Measurements from ENCODE around the gene GRID1. TPM values are rescaled to one million over a fixed set of nuclear protein-coding genes. Genes with fewer than 3 reads are reported as not detected.
"Not testable (repeated sequence)": the region's sequence is repeated elsewhere in the genome, so short reads cannot be mapped to it uniquely, and the experiment has no call there.

GRID1 gene
- total and polyA plus RNA-seq, 4 donors = 1.1 to 3.8 TPM; not detected in 2

- Histone ChIP-seq H3K9me3 (ENCODE audit: control insufficient read depth, low read length) (no peaks in the 10 kb centered on the region), H3K27ac (ENCODE audit: low read depth in 1 of 2, low read length in 2 of 2) (no peak overlapping the region), H3K4me1 (ENCODE audit: control insufficient read depth in 1 of 2, insufficient read depth in 2 of 2, low read length in 2 of 2) (no peaks in the 10 kb centered on the region), H3K27me3 (ENCODE audit: control insufficient read depth in 1 of 2, insufficient read depth in 2 of 2, low read length in 1 of 2) (no peaks in the 10 kb centered on the region), H3K4me3 (ENCODE audit: low read length in 2 of 2) (no peak overlapping the region), H3K36me3 (ENCODE audit: control insufficient read depth in 1 of 2, insufficient read depth in 2 of 2, low read length in 1 of 2) (no peaks in the 10 kb centered on the region)
- WGBS, 2 donors = 86 to 88% methylated on average over 3 of the region's 3 CpGs
- intact Hi-C loops (cut with DNase I) = no loop called here
- DNase-seq (no peak), ATAC-seq (ENCODE audit: low FRiP score) (no peak)
Observed at GRCh38 chr10:86099542-86100334, 266.9 kb downstream of the GRID1 start.

- no peak for ATAC-seq (ENCODE audit: low FRiP score)
- H3K9me3 ChIP-seq (ENCODE audit: control insufficient read depth, low read length) = no peaks in the 10 kb centered on the region
- DNase-seq = no peak
- H3K27ac ChIP-seq (ENCODE audit: low read depth in 1 of 2, low read length in 2 of 2) = no peak overlapping the region
- H3K27me3 ChIP-seq (ENCODE audit: control insufficient read depth in 1 of 2, insufficient read depth in 2 of 2, low read length in 1 of 2) = no peaks in the 10 kb centered on the region
- intact Hi-C loops (cut with DNase I) = no loop called here
- H3K4me1 ChIP-seq (ENCODE audit: control insufficient read depth in 1 of 2, insufficient read depth in 2 of 2, low read length in 2 of 2) = no peaks in the 10 kb centered on the region
- no peaks in the 10 kb centered on the region for H3K36me3 ChIP-seq (ENCODE audit: control insufficient read depth in 1 of 2, insufficient read depth in 2 of 2, low read length in 1 of 2)
- H3K4me3 ChIP-seq (ENCODE audit: low read length in 2 of 2) = no peak overlapping the region
- 60 to 72% methylated on average over 5 of the region's 5 CpGs for WGBS, 2 donors
Observed at GRCh38 chr10:86098187-86098881, 268.3 kb downstream of the GRID1 start.

GRCh38 chr10:86095061-86095460 is 271.5 kb downstream of the GRID1 start:
- H3K27me3 ChIP-seq (ENCODE audit: control insufficient read depth in 1 of 2, insufficient read depth in 2 of 2, low read length in 1 of 2); H3K27ac ChIP-seq (ENCODE audit: low read depth in 1 of 2, low read length in 2 of 2); H3K9me3 ChIP-seq (ENCODE audit: control insufficient read depth, low read length); H3K36me3 ChIP-seq (ENCODE audit: control insufficient read depth in 1 of 2, insufficient read depth in 2 of 2, low read length in 1 of 2); intact Hi-C loops (cut with DNase I); H3K4me1 ChIP-seq (ENCODE audit: control insufficient read depth in 1 of 2, insufficient read depth in 2 of 2, low read length in 2 of 2); H3K4me3 ChIP-seq (ENCODE audit: low read length in 2 of 2); ATAC-seq (ENCODE audit: low FRiP score); DNase-seq: not testable (repeated sequence)
- 23 to 28% methylated on average over 1 of the region's 1 CpG for WGBS, 2 donors

GRCh38 chr10:86092311-86092710 is 274.3 kb downstream of the GRID1 start:
- ATAC-seq (ENCODE audit: low FRiP score); H3K4me1 ChIP-seq (ENCODE audit: control insufficient read depth in 1 of 2, insufficient read depth in 2 of 2, low read length in 2 of 2); H3K27me3 ChIP-seq (ENCODE audit: control insufficient read depth in 1 of 2, insufficient read depth in 2 of 2, low read length in 1 of 2); H3K27ac ChIP-seq (ENCODE audit: low read depth in 1 of 2, low read length in 2 of 2); H3K4me3 ChIP-seq (ENCODE audit: low read length in 2 of 2); intact Hi-C loops (cut with DNase I); DNase-seq; H3K36me3 ChIP-seq (ENCODE audit: control insufficient read depth in 1 of 2, insufficient read depth in 2 of 2, low read length in 1 of 2); H3K9me3 ChIP-seq (ENCODE audit: control insufficient read depth, low read length): not testable (repeated sequence)
- 58 to 88% methylated on average over 1 of the region's 1 CpG for WGBS, 2 donors

- no peaks in the 10 kb centered on the region for H3K4me1 ChIP-seq (ENCODE audit: control insufficient read depth in 1 of 2, insufficient read depth in 2 of 2, low read length in 2 of 2)
- ATAC-seq (ENCODE audit: low FRiP score) = no peak
- WGBS, 2 donors = 82 to 83% methylated on average over 9 of the region's 9 CpGs
- intact Hi-C loops (cut with DNase I) = no loop called here
- no peaks in the 10 kb centered on the region for H3K9me3 ChIP-seq (ENCODE audit: control insufficient read depth, low read length)
- DNase-seq = peak in 1 of 2 donors; percentile 37
- H3K4me3 ChIP-seq (ENCODE audit: low read length in 2 of 2) = no peak overlapping the region
- H3K27ac ChIP-seq (ENCODE audit: low read depth in 1 of 2, low read length in 2 of 2) = no peak overlapping the region
- no peaks in the 10 kb centered on the region for H3K27me3 ChIP-seq (ENCODE audit: control insufficient read depth in 1 of 2, insufficient read depth in 2 of 2, low read length in 1 of 2)
- H3K36me3 ChIP-seq (ENCODE audit: control insufficient read depth in 1 of 2, insufficient read depth in 2 of 2, low read length in 1 of 2) = no peaks in the 10 kb centered on the region
Observed at GRCh38 chr10:86091216-86091615, 275.4 kb downstream of the GRID1 start.

GRCh38 chr10:86090807-86091206 is 275.8 kb downstream of the GRID1 start:
- intact Hi-C loops (cut with DNase I) = no loop called here
- H3K9me3 ChIP-seq (ENCODE audit: control insufficient read depth, low read length) = no peaks in the 10 kb centered on the region
- no peak overlapping the region for H3K27ac ChIP-seq (ENCODE audit: low read depth in 1 of 2, low read length in 2 of 2)
- H3K27me3 ChIP-seq (ENCODE audit: control insufficient read depth in 1 of 2, insufficient read depth in 2 of 2, low read length in 1 of 2) = no peaks in the 10 kb centered on the region
- ATAC-seq (ENCODE audit: low FRiP score) = no peak
- DNase-seq = no peak
- H3K4me1 ChIP-seq (ENCODE audit: control insufficient read depth in 1 of 2, insufficient read depth in 2 of 2, low read length in 2 of 2) = no peaks in the 10 kb centered on the region
- H3K4me3 ChIP-seq (ENCODE audit: low read length in 2 of 2) = no peak overlapping the region
- WGBS, 2 donors = 85 to 88% methylated on average over 3 of the region's 3 CpGs
- no peaks in the 10 kb centered on the region for H3K36me3 ChIP-seq (ENCODE audit: control insufficient read depth in 1 of 2, insufficient read depth in 2 of 2, low read length in 1 of 2)

- Histone ChIP-seq H3K4me1 (ENCODE audit: control insufficient read depth in 1 of 2, insufficient read depth in 2 of 2, low read length in 2 of 2) (no peaks in the 10 kb centered on the region), H3K4me3 (ENCODE audit: low read length in 2 of 2) (no peak overlapping the region), H3K9me3 (ENCODE audit: control insufficient read depth, low read length) (no peaks in the 10 kb centered on the region), H3K36me3 (ENCODE audit: control insufficient read depth in 1 of 2, insufficient read depth in 2 of 2, low read length in 1 of 2) (no peaks in the 10 kb centered on the region), H3K27me3 (ENCODE audit: control insufficient read depth in 1 of 2, insufficient read depth in 2 of 2, low read length in 1 of 2) (no peaks in the 10 kb centered on the region), H3K27ac (ENCODE audit: low read depth in 1 of 2, low read length in 2 of 2) (no peak overlapping the region)
- no peak for DNase-seq
- WGBS, 2 donors = 69 to 79% methylated on average over 9 of the region's 9 CpGs
- intact Hi-C loops (cut with DNase I) = no loop called here
- ATAC-seq (ENCODE audit: low FRiP score) = no peak
Observed at GRCh38 chr10:86087716-86088115, 278.9 kb downstream of the GRID1 start.

- WGBS, 2 donors = 92 to 95% methylated on average over 4 of the region's 4 CpGs
- H3K9me3 ChIP-seq (ENCODE audit: control insufficient read depth, low read length) = no peaks in the 10 kb centered on the region
- intact Hi-C loops (cut with DNase I) = no loop called here
- DNase-seq (peak in 1 of 2 donors; percentile 20), ATAC-seq (ENCODE audit: low FRiP score) (no peak)
- H3K36me3 ChIP-seq (ENCODE audit: control insufficient read depth in 1 of 2, insufficient read depth in 2 of 2, low read length in 1 of 2) = no peaks in the 10 kb centered on the region
- no peaks in the 10 kb centered on the region for H3K4me1 ChIP-seq (ENCODE audit: control insufficient read depth in 1 of 2, insufficient read depth in 2 of 2, low read length in 2 of 2)
- no peak overlapping the region for H3K4me3 ChIP-seq (ENCODE audit: low read length in 2 of 2)
- no peaks in the 10 kb centered on the region for H3K27me3 ChIP-seq (ENCODE audit: control insufficient read depth in 1 of 2, insufficient read depth in 2 of 2, low read length in 1 of 2)
- no peak overlapping the region for H3K27ac ChIP-seq (ENCODE audit: low read depth in 1 of 2, low read length in 2 of 2)
Observed at GRCh38 chr10:86086418-86086817, 280.2 kb downstream of the GRID1 start.

- no peak overlapping the region for H3K27ac ChIP-seq (ENCODE audit: low read depth in 1 of 2, low read length in 2 of 2)
- no peaks in the 10 kb centered on the region for H3K27me3 ChIP-seq (ENCODE audit: control insufficient read depth in 1 of 2, insufficient read depth in 2 of 2, low read length in 1 of 2)
- ATAC-seq (ENCODE audit: low FRiP score) (no peak), DNase-seq (peak in 1 of 2 donors; percentile 14)
- no peaks in the 10 kb centered on the region for H3K9me3 ChIP-seq (ENCODE audit: control insufficient read depth, low read length)
- 88 to 92% methylated on average over 5 of the region's 5 CpGs for WGBS, 2 donors
- no peaks in the 10 kb centered on the region for H3K36me3 ChIP-seq (ENCODE audit: control insufficient read depth in 1 of 2, insufficient read depth in 2 of 2, low read length in 1 of 2)
- no peak overlapping the region for H3K4me3 ChIP-seq (ENCODE audit: low read length in 2 of 2)
- intact Hi-C loops (cut with DNase I) = no loop called here
- no peaks in the 10 kb centered on the region for H3K4me1 ChIP-seq (ENCODE audit: control insufficient read depth in 1 of 2, insufficient read depth in 2 of 2, low read length in 2 of 2)
Observed at GRCh38 chr10:86085686-86086085, 280.9 kb downstream of the GRID1 start.
